HCT116 (cell line): ENCODE results near the gene HBE1. TPM values are rescaled to one million over a fixed set of nuclear protein-coding genes. Genes with fewer than 3 reads are reported as not detected.

ENCODE experiments used
- ATAC-seq: fragments of 200-7000 bp; cut with Tn5 transposase; 2 replicates; pipeline ENCODE4 v1.9.1; 2020; ENCODE audit warnings: mild to moderate bottlenecking, moderate library complexity
- BruUV-seq: library from RNA; stranded (reverse); fragments of 400-500 nt; replicated peaks from 2 replicates; lab custom pipeline; 2021; lab: Mats Ljungman, UMichigan
- CTCF ChIA-PET: fragments of 300-600 bp; sonication (Branson Sonifier 250); formaldehyde crosslinking; loops from one replicate; lab custom pipeline; 2021; ENCODE audit warnings: antibody characterized with exemption; lab: Charles Lee
- POLR2A ChIA-PET: fragments of 300-600, 350-600 bp; sonication (Branson Sonifier 250); formaldehyde crosslinking; loops from one replicate; lab custom pipeline; 2021; ENCODE audit warnings: antibody characterized with exemption; lab: Charles Lee
- RAD21 ChIA-PET, 2 experiments: fragments of 300-600 bp; sonication (Branson Sonifier 250); formaldehyde crosslinking; loops; one replicate each; lab custom pipeline; 2023; ENCODE audit warnings: low total read pairs in 2 of 2; ENCODE audit not compliant: uncharacterized antibody in 2 of 2, unreplicated experiment in 2 of 2, low non-redundant PET in 1 of 2; lab: Charles Lee
- DNase-seq: peaks from one replicate; pipeline ENCODE4 v3.0.0-alpha.2; 2010; ENCODE audit warnings: low read depth, low spot score
- H2AFZ ChIP-seq: fragments of 200-600 bp; shearing (Covaris generic), sonication (generic); 2 replicates; pipeline ENCODE4 v1.6.1; 2017; ENCODE audit warnings: low read depth, mixed run types, mixed read lengths, antibody characterized with exemption, low read length; ENCODE audit not compliant: poor library complexity, severe bottlenecking
- H3K27ac ChIP-seq: 2 replicates; pipeline ENCODE4 v1.5.1; 2012; ENCODE audit warnings: low read depth, low read length
- H3K27me3 ChIP-seq: fragments of 200-600 bp; sonication (generic); 2 replicates; pipeline ENCODE4 v1.6.1; 2016; ENCODE audit warnings: mixed run types, low read length, mixed read lengths; ENCODE audit not compliant: insufficient read depth
- H3K36me3 ChIP-seq, 2 experiments: fragments of 200-500 bp in 1 of 2; fragments of 200-600 bp in 1 of 2; sonication (Bioruptor generic) in 1 of 2; sonication (generic) in 1 of 2; 2 replicates each; pipeline versions ENCODE4 v1.5.1 to v1.6.1; 2014 to 2016; ENCODE audit warnings: low read length in 2 of 2, inconsistent platforms in 1 of 2, mixed read lengths in 1 of 2, mixed run types in 1 of 2; ENCODE audit not compliant: insufficient read depth in 2 of 2, control insufficient read depth in 1 of 2
- H3K4me1 ChIP-seq, 2 experiments: fragments of 200-600 bp in 1 of 2; sonication (generic) in 1 of 2; 2 replicates each; pipeline versions ENCODE4 v1.5.1 to v1.6.1; 2012 to 2017; ENCODE audit warnings: low read length in 2 of 2, inconsistent platforms in 1 of 2, mild to moderate bottlenecking in 1 of 2, mixed read lengths in 1 of 2, mixed run types in 1 of 2, moderate library complexity in 1 of 2; ENCODE audit not compliant: insufficient read depth in 2 of 2, control insufficient read depth in 1 of 2
- H3K4me2 ChIP-seq: fragments of 200-600 bp; sonication (generic); 2 replicates; pipeline ENCODE4 v1.6.1; 2017; ENCODE audit warnings: mixed run types, low read length, mixed read lengths
- H3K4me3 ChIP-seq, 2 experiments: fragments of 200-600 bp in 1 of 2; sonication (generic) in 1 of 2; replicated peaks in 1 of 2; 2 replicates each; pipeline ENCODE4 v1.5.1; 2011 to 2016; ENCODE audit warnings: low read length in 2 of 2, control low read depth in 1 of 2, low read depth in 1 of 2, mild to moderate bottlenecking in 1 of 2, mixed read lengths in 1 of 2, mixed run types in 1 of 2
- H3K79me2 ChIP-seq: fragments of 200-600 bp; sonication (generic); 2 replicates; pipeline ENCODE4 v1.6.1; 2017; ENCODE audit warnings: mild to moderate bottlenecking, mixed run types, low read length, moderate library complexity, mixed read lengths; ENCODE audit not compliant: insufficient read depth
- H3K9ac ChIP-seq: fragments of 200-600 bp; sonication (generic); 2 replicates; pipeline ENCODE4 v1.6.1; 2016; ENCODE audit warnings: low read length, mixed read lengths
- H3K9me2 ChIP-seq: fragments of 200-600 bp; sonication (generic), shearing (Covaris generic); 2 replicates; pipeline ENCODE4 v1.6.1; 2017; ENCODE audit warnings: mixed run types, mild to moderate bottlenecking, moderate library complexity; ENCODE audit not compliant: insufficient read depth
- H3K9me3 ChIP-seq, 2 experiments: fragments of 200-500 bp in 1 of 2; fragments of 200-600 bp in 1 of 2; sonication (Bioruptor generic) in 1 of 2; sonication (generic) in 1 of 2; 2 replicates each; pipeline ENCODE4 v1.6.1; 2014 to 2017; ENCODE audit warnings: low read length in 2 of 2, mixed read lengths in 2 of 2, inconsistent platforms in 1 of 2, low read depth in 1 of 2, mild to moderate bottlenecking in 1 of 2, mixed run types in 1 of 2, moderate library complexity in 1 of 2; ENCODE audit not compliant: control insufficient read depth in 1 of 2, insufficient read depth in 1 of 2
- H4K20me1 ChIP-seq: fragments of 200-600 bp; sonication (generic), shearing (Covaris generic); 2 replicates; pipeline ENCODE4 v1.6.1; 2017; ENCODE audit warnings: mixed run types, mild to moderate bottlenecking, moderate library complexity; ENCODE audit not compliant: insufficient read depth
- ATF3 ChIP-seq: IDR thresholded peaks from 2 replicates; pipeline ENCODE4 v1.6.1; 2012
- CTCF ChIP-seq, 3 experiments: fragments of 200-600 bp in 1 of 3; sonication (generic) in 1 of 3; IDR thresholded peaks in 2 of 3; conservative IDR thresholded peaks in 1 of 3; 2 replicates each; pipeline ENCODE4 v1.5.1; 2012 to 2017; ENCODE audit warnings: low read depth in 2 of 3, low read length in 2 of 3, antibody characterized with exemption in 1 of 3, borderline replicate concordance in 1 of 3, control low read depth in 1 of 3, mild to moderate bottlenecking in 1 of 3, mixed read lengths in 1 of 3, mixed run types in 1 of 3, moderate library complexity in 1 of 3; ENCODE audit not compliant: insufficient read depth in 1 of 3
- ELF1 ChIP-seq: IDR thresholded peaks from 2 replicates; pipeline ENCODE4 v1.6.1; 2012; ENCODE audit warnings: low read depth, borderline replicate concordance
- EZH2 ChIP-seq: fragments of 200-600 bp; sonication (generic); IDR thresholded peaks from 2 replicates; pipeline ENCODE4 v1.6.1; 2017; ENCODE audit warnings: antibody characterized with exemption, mixed run types
- FOSL1 ChIP-seq: IDR thresholded peaks from 2 replicates; pipeline ENCODE4 v1.6.1; 2012; ENCODE audit warnings: low read depth
- JUND ChIP-seq: IDR thresholded peaks from 2 replicates; pipeline ENCODE4 v1.6.1; 2012
- MAX ChIP-seq: IDR thresholded peaks from 2 replicates; pipeline ENCODE4 v1.6.1; 2012
- POLR2A ChIP-seq: IDR thresholded peaks from 2 replicates; pipeline ENCODE4 v1.7.0; 2011; ENCODE audit warnings: borderline replicate concordance; ENCODE audit not compliant: insufficient read depth, insufficient read length; ENCODE audit errors: extremely low read depth
- POLR2AphosphoS5 ChIP-seq: IDR thresholded peaks from 2 replicates; pipeline ENCODE4 v1.6.1; 2011; ENCODE audit warnings: mild to moderate bottlenecking, low read depth, low read length, moderate library complexity
- RAD21 ChIP-seq: IDR thresholded peaks from 2 replicates; pipeline ENCODE4 v1.6.1; 2012; ENCODE audit warnings: low read depth, mild to moderate bottlenecking
- SIN3A ChIP-seq: IDR thresholded peaks from 2 replicates; pipeline ENCODE4 v1.6.1; 2012; ENCODE audit warnings: low read depth
- SP1 ChIP-seq: IDR thresholded peaks from 2 replicates; pipeline ENCODE4 v1.6.1; 2012; ENCODE audit warnings: low read depth
- YY1 ChIP-seq: IDR thresholded peaks from 2 replicates; pipeline ENCODE4 v1.6.1; 2011; ENCODE audit warnings: low read length, low read depth, moderate library complexity, mild to moderate bottlenecking; ENCODE audit not compliant: insufficient replicate concordance; ENCODE audit errors: extremely low read depth
- intact Hi-C: fragments of 100-400 bp; cut with micrococcal nuclease; formaldehyde crosslinking; loops from 2 replicates; pipeline ENCODE4 v1.10.0; 2022
- total RNA-seq: library from RNA; stranded (reverse); gene quantifications from one replicate; pipeline ENCODE4 v1.2.1, GENCODE V29; 2021; ENCODE audit not compliant: unreplicated experiment

Gene HBE1
- total RNA-seq, 1 experiment from 2014 or later, result 212 TPM

GRCh38 chr11:5279471-5280090, 9.8 kb upstream of the HBE1 start:
- no peaks in the 10 kb centered on the region for H4K20me1 ChIP-seq
- ChIA-PET POLR2A (no interaction called here), RAD21 (no interaction called here), CTCF (no interaction called here)
- no peaks in the 10 kb centered on the region for H3K9me2 ChIP-seq
- intact Hi-C loops, result no loop called here
- DNase-seq (no peak), ATAC-seq (no peak)
- TF ChIP-seq CTCF (IDR thresholded peaks at IDR 0.05 in 2 of 3, conservative IDR thresholded peaks at IDR 0.05 in 1 of 3; ENCODE audit: borderline replicate concordance in 1 of 3, insufficient read depth in 1 of 3, low read depth in 2 of 3, low read length in 2 of 3), result no peak
- no peak for TF ChIP-seq FOSL1
- TF ChIP-seq ELF1, result no peak
- TF ChIP-seq RAD21, result no peak
- TF ChIP-seq YY1, result no peak
- no peak for TF ChIP-seq ATF3
- no peak for TF ChIP-seq SP1
- TF ChIP-seq SIN3A, result no peak
- TF ChIP-seq POLR2AphosphoS5, result no peak
- TF ChIP-seq POLR2A, result no peak
- no peak for TF ChIP-seq EZH2
- TF ChIP-seq JUND, result no peak
- TF ChIP-seq MAX, result no peak
- peak overlapping the region; percentile 29; the same call in 1 of the 2 replicates for H3K4me2 ChIP-seq
- H3K79me2 ChIP-seq, result no peaks in the 10 kb centered on the region
- BruUV-seq, result no TSS peak
- H3K9ac ChIP-seq, result no peak overlapping the region
- no peak overlapping the region for H3K4me3 ChIP-seq
- peaks cover 18 to 40% of the 10 kb centered on the region in 2 experiments for H3K4me1 ChIP-seq
- H2AFZ ChIP-seq, result no peak overlapping the region
- H3K27ac ChIP-seq, result no peak overlapping the region
- H3K27me3 ChIP-seq, result no peaks in the 10 kb centered on the region
- no peaks in the 10 kb centered on the region for H3K9me3 ChIP-seq
- no peaks in the 10 kb centered on the region; a peak in 1 of 4 replicates for H3K36me3 ChIP-seq
